H1 (cell line): ENCODE measurements around the gene INAFM1. TPM values are rescaled to one million over a fixed set of nuclear protein-coding genes. Genes with fewer than 3 reads are reported as not detected.

Source experiments
- BRCA1 ChIP-seq: IDR thresholded peaks from 2 replicates; pipeline ENCODE4 v1.6.1; 2012; ENCODE audit warnings: low read depth, low read length, improper control_type of control experiment
- E2F6 ChIP-seq: IDR thresholded peaks from 2 replicates; pipeline ENCODE4 v1.6.1; 2012; ENCODE audit warnings: inconsistent platforms
- KDM1A ChIP-seq: fragments of 200-600, 300-600 bp; sonication (generic); IDR thresholded peaks from 2 replicates; pipeline ENCODE4 v1.7.1; 2016; ENCODE audit warnings: mild to moderate bottlenecking, low read length, borderline replicate concordance
- KDM5A ChIP-seq: fragments of 200-600 bp; IDR thresholded peaks from 2 replicates; pipeline ENCODE4 v1.7.1; 2012; ENCODE audit warnings: mild to moderate bottlenecking, low read length, inconsistent platforms, mixed read lengths
- NANOG ChIP-seq: IDR thresholded peaks from 2 replicates; pipeline ENCODE4 v1.6.1; 2011; ENCODE audit warnings: low read length, low read depth, mild to moderate bottlenecking, inconsistent platforms; ENCODE audit not compliant: insufficient read depth, poor library complexity, severe bottlenecking
- POLR2AphosphoS5 ChIP-seq: IDR thresholded peaks from 2 replicates; pipeline ENCODE4 v1.6.1; 2011; ENCODE audit warnings: low read depth, low read length
- RAD21 ChIP-seq, 2 experiments: IDR thresholded peaks in 1 of 2; conservative IDR thresholded peaks in 1 of 2; 2 replicates each; pipeline ENCODE4 v1.6.1; 2011; ENCODE audit warnings: low read depth in 2 of 2, low read length in 2 of 2, improper control_type of control experiment in 1 of 2, inconsistent platforms in 1 of 2, mild to moderate bottlenecking in 1 of 2, moderate library complexity in 1 of 2
- RNF2 ChIP-seq: fragments of 200-900, 300-1000 bp; sonication (generic); IDR thresholded peaks from 2 replicates; pipeline ENCODE4 v1.7.1; 2016; ENCODE audit warnings: borderline replicate concordance, low read depth, mild to moderate bottlenecking, antibody characterized with exemption, low read length; ENCODE audit not compliant: poor library complexity, severe bottlenecking; ENCODE audit errors: missing control alignments
- SIRT6 ChIP-seq: IDR thresholded peaks from one replicate; pipeline ENCODE4 v1.7.1; 2012; ENCODE audit warnings: low read length, inconsistent platforms
- SP4 ChIP-seq: IDR thresholded peaks from 2 replicates; pipeline ENCODE4 v1.6.1; 2012; ENCODE audit warnings: low read length, inconsistent platforms
- polyA plus RNA-seq, 7 experiments: library from polyadenylated mRNA; depleted of rRNA in 3 of 7; stranded (reverse) in 5 of 7; unstranded in 2 of 7; fragments of >200 nt in 5 of 7; fragments of 200-250 nt in 2 of 7; gene quantifications; 1 replicate in 5 of 7; 2 replicates in 1 of 7; 4 replicates in 1 of 7; pipeline versions ENCODE4 v1.2.1 to v1.2.3, GENCODE V29; 2011 to 2013; ENCODE audit warnings: missing spikeins in 2 of 7, mixed read lengths in 2 of 7
- total RNA-seq: library from RNA; stranded (reverse); fragmentation: NEBNext Ultra II Directional; extraction: Animal tissue kit (Norgen Biotek cat#: 25700); gene quantifications from 2 replicates; pipeline ENCODE4 v1.2.1, GENCODE V29; 2021

The INAFM1 gene
- total and polyA plus RNA-seq, 2 of the 8 experiments (the other 6 are each of a cell fraction or from before 2014, with no cell fraction given), result 2.6 to 3.4 TPM

GRCh38 chr19:47321630-47322029 lies 46.9 kb downstream of the INAFM1 start (continued):
- TF ChIP-seq NANOG (no peak), KDM1A (no peak), SP4 (no peak), E2F6 (no peak), KDM5A (no peak), BRCA1 (no peak), RNF2 (no peak), POLR2AphosphoS5 (no peak), SIRT6 (no peak), RAD21 (IDR thresholded peaks at IDR 0.05 in 1 of 2, conservative IDR thresholded peaks at IDR 0.05 in 1 of 2; ENCODE audit: low read depth in 2 of 2, low read length in 2 of 2) (no peak)
